HCT116 (cell line): ENCODE data around the gene LRRC4C. TPM values are rescaled to one million over a fixed set of nuclear protein-coding genes. Genes with fewer than 3 reads are reported as not detected.

Experiments used
- ATAC-seq: fragments of 200-7000 bp; cut with Tn5 transposase; 2 replicates; pipeline ENCODE4 v1.9.1; 2020; ENCODE audit warnings: mild to moderate bottlenecking, moderate library complexity
- BruUV-seq: library from RNA; stranded (reverse); fragments of 400-500 nt; replicated peaks from 2 replicates; lab custom pipeline; 2021; lab: Mats Ljungman, UMichigan
- CTCF ChIA-PET: fragments of 300-600 bp; sonication (Branson Sonifier 250); formaldehyde crosslinking; loops from one replicate; lab custom pipeline; 2021; ENCODE audit warnings: antibody characterized with exemption; lab: Charles Lee
- POLR2A ChIA-PET: fragments of 300-600, 350-600 bp; sonication (Branson Sonifier 250); formaldehyde crosslinking; loops from one replicate; lab custom pipeline; 2021; ENCODE audit warnings: antibody characterized with exemption; lab: Charles Lee
- RAD21 ChIA-PET, 2 experiments: fragments of 300-600 bp; sonication (Branson Sonifier 250); formaldehyde crosslinking; loops; one replicate each; lab custom pipeline; 2023; ENCODE audit warnings: low total read pairs in 2 of 2; ENCODE audit not compliant: uncharacterized antibody in 2 of 2, unreplicated experiment in 2 of 2, low non-redundant PET in 1 of 2; lab: Charles Lee
- DNase-seq: peaks from one replicate; pipeline ENCODE4 v3.0.0-alpha.2; 2010; ENCODE audit warnings: low read depth, low spot score
- H2AFZ ChIP-seq: fragments of 200-600 bp; shearing (Covaris generic), sonication (generic); 2 replicates; pipeline ENCODE4 v1.6.1; 2017; ENCODE audit warnings: low read depth, mixed run types, mixed read lengths, antibody characterized with exemption, low read length; ENCODE audit not compliant: poor library complexity, severe bottlenecking
- H3K27ac ChIP-seq: 2 replicates; pipeline ENCODE4 v1.5.1; 2012; ENCODE audit warnings: low read depth, low read length
- H3K27me3 ChIP-seq: fragments of 200-600 bp; sonication (generic); 2 replicates; pipeline ENCODE4 v1.6.1; 2016; ENCODE audit warnings: mixed run types, low read length, mixed read lengths; ENCODE audit not compliant: insufficient read depth
- H3K36me3 ChIP-seq, 2 experiments: fragments of 200-500 bp in 1 of 2; fragments of 200-600 bp in 1 of 2; sonication (Bioruptor generic) in 1 of 2; sonication (generic) in 1 of 2; 2 replicates each; pipeline versions ENCODE4 v1.5.1 to v1.6.1; 2014 to 2016; ENCODE audit warnings: low read length in 2 of 2, inconsistent platforms in 1 of 2, mixed read lengths in 1 of 2, mixed run types in 1 of 2; ENCODE audit not compliant: insufficient read depth in 2 of 2, control insufficient read depth in 1 of 2
- H3K4me1 ChIP-seq, 2 experiments: fragments of 200-600 bp in 1 of 2; sonication (generic) in 1 of 2; 2 replicates each; pipeline versions ENCODE4 v1.5.1 to v1.6.1; 2012 to 2017; ENCODE audit warnings: low read length in 2 of 2, inconsistent platforms in 1 of 2, mild to moderate bottlenecking in 1 of 2, mixed read lengths in 1 of 2, mixed run types in 1 of 2, moderate library complexity in 1 of 2; ENCODE audit not compliant: insufficient read depth in 2 of 2, control insufficient read depth in 1 of 2
- H3K4me2 ChIP-seq: fragments of 200-600 bp; sonication (generic); 2 replicates; pipeline ENCODE4 v1.6.1; 2017; ENCODE audit warnings: mixed run types, low read length, mixed read lengths
- H3K4me3 ChIP-seq, 2 experiments: fragments of 200-600 bp in 1 of 2; sonication (generic) in 1 of 2; replicated peaks in 1 of 2; 2 replicates each; pipeline ENCODE4 v1.5.1; 2011 to 2016; ENCODE audit warnings: low read length in 2 of 2, control low read depth in 1 of 2, low read depth in 1 of 2, mild to moderate bottlenecking in 1 of 2, mixed read lengths in 1 of 2, mixed run types in 1 of 2
- H3K79me2 ChIP-seq: fragments of 200-600 bp; sonication (generic); 2 replicates; pipeline ENCODE4 v1.6.1; 2017; ENCODE audit warnings: mild to moderate bottlenecking, mixed run types, low read length, moderate library complexity, mixed read lengths; ENCODE audit not compliant: insufficient read depth
- H3K9ac ChIP-seq: fragments of 200-600 bp; sonication (generic); 2 replicates; pipeline ENCODE4 v1.6.1; 2016; ENCODE audit warnings: low read length, mixed read lengths
- H3K9me2 ChIP-seq: fragments of 200-600 bp; sonication (generic), shearing (Covaris generic); 2 replicates; pipeline ENCODE4 v1.6.1; 2017; ENCODE audit warnings: mixed run types, mild to moderate bottlenecking, moderate library complexity; ENCODE audit not compliant: insufficient read depth
- H3K9me3 ChIP-seq, 2 experiments: fragments of 200-500 bp in 1 of 2; fragments of 200-600 bp in 1 of 2; sonication (Bioruptor generic) in 1 of 2; sonication (generic) in 1 of 2; 2 replicates each; pipeline ENCODE4 v1.6.1; 2014 to 2017; ENCODE audit warnings: low read length in 2 of 2, mixed read lengths in 2 of 2, inconsistent platforms in 1 of 2, low read depth in 1 of 2, mild to moderate bottlenecking in 1 of 2, mixed run types in 1 of 2, moderate library complexity in 1 of 2; ENCODE audit not compliant: control insufficient read depth in 1 of 2, insufficient read depth in 1 of 2
- H4K20me1 ChIP-seq: fragments of 200-600 bp; sonication (generic), shearing (Covaris generic); 2 replicates; pipeline ENCODE4 v1.6.1; 2017; ENCODE audit warnings: mixed run types, mild to moderate bottlenecking, moderate library complexity; ENCODE audit not compliant: insufficient read depth
- CBX3 ChIP-seq: IDR thresholded peaks from 2 replicates; pipeline ENCODE4 v1.6.1; 2012; ENCODE audit warnings: low read depth
- REST ChIP-seq: IDR thresholded peaks from 2 replicates; pipeline ENCODE4 v1.6.1; 2012; ENCODE audit warnings: low read depth
- TCF7L2 ChIP-seq: IDR thresholded peaks from 2 replicates; pipeline ENCODE4 v1.7.0; 2011; ENCODE audit warnings: borderline replicate concordance, inconsistent platforms; ENCODE audit not compliant: insufficient read depth, insufficient read length; ENCODE audit errors: extremely low read depth
- intact Hi-C: fragments of 100-400 bp; cut with micrococcal nuclease; formaldehyde crosslinking; loops from 2 replicates; pipeline ENCODE4 v1.10.0; 2022
- total RNA-seq: library from RNA; stranded (reverse); gene quantifications from one replicate; pipeline ENCODE4 v1.2.1, GENCODE V29; 2021; ENCODE audit not compliant: unreplicated experiment

The LRRC4C gene
- total RNA-seq, 1 experiment from 2014 or later = not detected

- ATAC-seq = no peak
- Histone ChIP-seq H4K20me1 (no peaks in the 10 kb centered on the region), H3K9ac (no peak overlapping the region), H3K36me3 (no peaks in the 10 kb centered on the region), H3K79me2 (no peaks in the 10 kb centered on the region), H3K27me3 (no peaks in the 10 kb centered on the region), H2AFZ (no peak overlapping the region), H3K4me2 (no peak overlapping the region), H3K4me1 (no peaks in the 10 kb centered on the region), H3K9me3 (peaks cover 7 to 12% of the 10 kb centered on the region in 2 experiments; a peak in 2 of 4 replicates), H3K4me3 (no peak overlapping the region), H3K27ac (no peak overlapping the region), H3K9me2 (no peaks in the 10 kb centered on the region)
- no peak for TF ChIP-seq CBX3
- RAD21 ChIA-PET = no interaction called here
- CTCF ChIA-PET = no interaction called here
- intact Hi-C loops = no loop called here
- POLR2A ChIA-PET = no interaction called here
- no peak for DNase-seq
- no TSS peak for BruUV-seq
Measured at GRCh38 chr11:40397141-40397540, 1062.3 kb downstream of the LRRC4C start.

- H2AFZ ChIP-seq = no peak overlapping the region
- no peaks in the 10 kb centered on the region for H4K20me1 ChIP-seq
- no peaks in the 10 kb centered on the region for H3K79me2 ChIP-seq
- no peak overlapping the region for H3K9ac ChIP-seq
- intact Hi-C loops = no loop called here
- H3K9me2 ChIP-seq = no peaks in the 10 kb centered on the region
- DNase-seq = no peak
- no TSS peak for BruUV-seq
- no peak overlapping the region for H3K4me3 ChIP-seq
- RAD21 ChIA-PET = no interaction called here
- peaks cover 15 to 30% of the 10 kb centered on the region in 2 experiments; a peak in 2 of 4 replicates for H3K9me3 ChIP-seq
- TF ChIP-seq TCF7L2 (no peak), REST (no peak)
- TF ChIP-seq, all 23 proteins: peak for 0
- H3K36me3 ChIP-seq = no peaks in the 10 kb centered on the region
- no peaks in the 10 kb centered on the region for H3K4me1 ChIP-seq
- ChIA-PET POLR2A (no interaction called here), CTCF (no interaction called here)
- no peak for ATAC-seq
- no peak overlapping the region for H3K4me2 ChIP-seq
- H3K27me3 ChIP-seq = no peaks in the 10 kb centered on the region
- no peak overlapping the region for H3K27ac ChIP-seq
Measured at GRCh38 chr11:40393511-40393910, 1065.9 kb downstream of the LRRC4C start.
